Left ventricle myocardium superior (tissue), 1 donor: Measurements from ENCODE around the gene P2RY6. TPM values are rescaled to one million over a fixed set of nuclear protein-coding genes. Genes with fewer than 3 reads are reported as not detected.
A peak's percentile ranks its signal among the peaks of the same experiment; 100 is the strongest.
"Not testable (repeated sequence)": the region's sequence is repeated elsewhere in the genome, so short reads cannot be mapped to it uniquely, and the experiment has no call there.

Source experiments
- ATAC-seq: fragments of 200-7000 bp; cut with Tn5 transposase; one replicate; pipeline ENCODE4 v1.9.1; 2020; ENCODE audit warnings: mild to moderate bottlenecking, moderate library complexity
- DNase-seq: peaks from one replicate; pipeline ENCODE4 v3.0.0-alpha.2; 2020
- intact Hi-C: fragments of 100-400 bp; cut with micrococcal nuclease; formaldehyde crosslinking; loops from one replicate; pipeline ENCODE4 v1.11.0; 2022
- total RNA-seq: library from RNA; stranded (reverse); fragmentation: NEBNext Ultra II Directional; extraction: Animal tissue kit (Norgen Biotek cat#: 25700); gene quantifications from one replicate; pipeline ENCODE4 v1.2.1, GENCODE V29; 2021
- donor health status: DM: no; HTN: yes; CAD: no; lungs with severe emphysema.

P2RY6 gene
- total RNA-seq, 1 donor from 2014 or later, result 1.5 TPM

- DNase-seq, intact Hi-C loops: not testable (repeated sequence)
Observed at GRCh38 chr11:73271478-73271865, 666 bp upstream of the P2RY6 start.

DNA sequence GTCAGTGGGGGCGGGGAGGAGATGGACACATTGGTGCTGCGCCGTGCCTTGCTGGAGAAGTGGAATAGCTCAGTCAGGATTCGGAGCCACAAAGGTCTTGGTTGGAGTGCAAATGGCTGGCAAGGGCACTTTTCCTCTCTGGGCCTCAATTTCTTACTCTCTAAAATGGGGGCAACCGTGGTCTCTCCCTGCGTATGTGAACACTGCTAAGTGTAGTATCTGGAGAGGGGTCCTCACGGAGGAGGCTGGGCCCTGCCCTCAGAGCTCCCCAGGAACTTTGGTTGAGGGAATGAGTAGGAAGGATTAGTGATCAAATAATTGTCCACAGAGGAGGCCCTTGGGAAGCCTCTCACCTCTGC, 521 bp downstream of the P2RY6 start:
- DNase-seq (no peak), ATAC-seq (no peak)
- intact Hi-C loops, result no loop called here

More at GRCh38 chr11:73271478-73271865, 666 bp upstream of the P2RY6 start:
- ATAC-seq, result not testable (repeated sequence)

DNA sequence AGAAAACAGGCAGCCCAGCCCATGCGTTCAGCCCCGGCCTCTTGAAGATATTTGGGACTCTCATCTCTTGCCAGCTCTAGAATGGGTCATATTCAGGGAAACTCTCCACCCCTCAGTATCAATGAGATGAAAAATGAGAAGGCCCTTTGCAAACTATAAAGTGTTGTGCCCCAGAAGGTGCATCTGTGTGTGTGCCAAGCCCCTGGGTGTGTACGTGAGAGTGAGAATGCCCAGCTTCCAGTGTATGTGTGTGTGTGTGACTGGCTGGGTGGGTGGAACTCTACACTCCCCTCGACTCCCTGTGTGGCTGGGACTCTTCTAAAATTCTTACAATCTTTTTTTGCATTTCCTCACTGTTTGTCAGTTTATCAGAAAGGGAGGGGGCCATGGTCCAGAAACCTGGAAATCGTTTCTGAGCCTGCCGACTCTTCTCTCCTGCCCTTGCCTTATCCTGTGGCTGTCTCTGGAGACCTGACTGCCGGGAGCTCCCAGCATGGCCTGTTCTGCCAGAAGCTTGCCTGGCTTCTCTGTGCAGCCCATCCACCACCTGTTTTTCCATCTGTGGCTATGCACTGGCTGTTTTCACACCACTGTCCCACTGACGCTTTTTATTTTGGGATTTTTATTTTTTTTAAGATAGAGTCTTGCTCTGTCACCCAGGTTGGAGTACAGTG, 1.2 kb downstream of the P2RY6 start:
- intact Hi-C loops, result no loop called here
- DNase-seq, result no peak
- peak; percentile 34 for ATAC-seq

GRCh38 chr11:73274191-73274590, 2.1 kb downstream of the P2RY6 start:
- DNase-seq, intact Hi-C loops: not testable (repeated sequence)

GRCh38 chr11:73274722-73275380, 2.7 kb downstream of the P2RY6 start:
- intact Hi-C loops, result no loop called here

More at GRCh38 chr11:73274191-73274590, 2.1 kb downstream of the P2RY6 start:
- not testable (repeated sequence) for ATAC-seq

GRCh38 chr11:73275381-73275750, 3.2 kb downstream of the P2RY6 start:
- DNase-seq (no peak), ATAC-seq (no peak)
- intact Hi-C loops, result no loop called here

More at GRCh38 chr11:73274722-73275380, 2.7 kb downstream of the P2RY6 start:
- no peak for DNase-seq
- ATAC-seq, result no peak

GRCh38 chr11:73277467-73277866, 5.3 kb downstream of the P2RY6 start:
- no peak for DNase-seq
- intact Hi-C loops, result no loop called here
- ATAC-seq, result no peak

GRCh38 chr11:73280626-73281025, 8.5 kb downstream of the P2RY6 start:
- ATAC-seq (peak; percentile 75), DNase-seq (no peak)
- intact Hi-C loops, result no loop called here

- DNase-seq, result no peak
- peak; percentile 76 for ATAC-seq
- intact Hi-C loops, result no loop called here
Observed at GRCh38 chr11:73281201-73281741, 9.1 kb downstream of the P2RY6 start.

DNA sequence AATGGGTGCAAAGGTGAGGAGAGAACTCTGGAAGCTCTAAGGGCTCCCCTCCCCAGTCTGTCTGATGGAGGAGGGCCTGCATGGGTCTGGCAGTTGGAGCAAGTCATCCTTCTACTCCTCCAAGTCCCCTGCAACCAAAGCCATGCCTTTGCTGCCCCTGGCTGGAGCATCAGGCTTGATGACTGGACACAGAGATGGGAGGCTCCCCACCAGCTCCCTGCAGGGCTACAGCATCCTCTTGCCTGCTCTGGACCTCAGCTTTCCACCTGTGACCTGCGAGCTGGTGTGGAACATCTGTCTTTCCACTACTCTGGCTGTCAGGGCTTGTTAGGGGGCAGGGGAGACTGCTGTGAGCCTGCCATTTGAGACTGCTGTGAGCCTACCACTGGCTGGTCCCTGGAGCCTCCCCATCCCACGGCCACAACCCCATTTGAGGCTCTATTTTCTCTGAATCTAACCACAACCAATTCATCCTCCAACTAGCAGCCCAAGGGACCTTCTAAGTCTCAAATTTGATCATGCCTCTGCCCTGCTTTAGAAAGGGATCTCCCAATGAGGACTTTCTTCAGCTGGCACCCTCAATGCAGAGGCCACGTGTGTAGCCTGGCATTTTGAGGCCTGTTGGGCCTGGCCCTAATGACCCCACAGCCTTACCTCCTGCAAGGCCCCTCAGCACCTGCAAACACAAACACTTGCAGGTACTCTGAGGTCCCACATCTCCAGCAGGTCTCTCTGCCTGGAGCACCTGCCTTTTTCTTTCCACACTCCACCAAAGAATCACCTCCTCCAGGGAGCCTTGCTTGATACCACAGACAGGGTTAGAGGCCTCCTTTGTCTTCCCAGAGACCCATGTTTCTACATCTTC, 9.9 kb downstream of the P2RY6 start:
- DNase-seq (no peak), ATAC-seq (no peak)
- intact Hi-C loops, result no loop called here

DNA sequence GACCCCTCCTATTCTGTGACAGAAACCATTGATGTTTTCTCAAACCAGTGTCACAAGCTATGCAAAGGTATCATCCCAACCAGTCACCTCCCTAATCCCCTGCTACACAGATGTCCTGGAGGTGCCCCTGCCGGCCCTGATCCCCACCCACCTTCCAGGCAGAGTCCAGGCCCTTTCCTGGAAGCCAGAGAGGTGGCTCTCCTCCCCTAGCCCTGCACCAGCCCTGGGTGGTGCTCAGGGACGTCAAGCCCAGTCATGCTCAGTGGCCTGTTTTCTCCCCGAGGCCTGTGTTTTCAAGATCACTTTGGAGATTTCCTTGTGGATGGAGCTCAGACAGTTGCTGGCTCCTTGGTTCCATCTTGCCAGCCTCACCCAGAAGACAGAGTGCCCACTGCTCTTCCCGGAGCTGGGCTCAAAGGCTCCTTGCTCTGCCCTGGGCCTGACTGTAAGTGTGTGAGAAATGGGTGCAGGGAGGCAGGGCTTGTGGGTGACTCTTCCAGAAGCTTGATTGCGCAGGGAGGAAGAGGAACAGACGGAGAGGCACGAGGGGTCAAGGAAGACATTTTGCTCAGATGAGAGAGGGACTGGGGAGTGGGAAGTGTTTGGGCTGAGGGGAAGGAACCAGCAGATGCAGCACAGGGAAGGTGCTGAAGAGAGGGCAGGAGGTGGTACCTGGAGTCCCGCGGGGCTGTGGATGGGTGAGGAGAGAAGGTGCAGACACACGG, 11.3 kb downstream of the P2RY6 start:
- DNase-seq, result no peak
- intact Hi-C loops, result no loop called here
- ATAC-seq, result no peak

GRCh38 chr11:73284106-73284505, 12.0 kb downstream of the P2RY6 start:
- intact Hi-C loops, result no loop called here
- DNase-seq, result no peak
- ATAC-seq, result no peak

DNA sequence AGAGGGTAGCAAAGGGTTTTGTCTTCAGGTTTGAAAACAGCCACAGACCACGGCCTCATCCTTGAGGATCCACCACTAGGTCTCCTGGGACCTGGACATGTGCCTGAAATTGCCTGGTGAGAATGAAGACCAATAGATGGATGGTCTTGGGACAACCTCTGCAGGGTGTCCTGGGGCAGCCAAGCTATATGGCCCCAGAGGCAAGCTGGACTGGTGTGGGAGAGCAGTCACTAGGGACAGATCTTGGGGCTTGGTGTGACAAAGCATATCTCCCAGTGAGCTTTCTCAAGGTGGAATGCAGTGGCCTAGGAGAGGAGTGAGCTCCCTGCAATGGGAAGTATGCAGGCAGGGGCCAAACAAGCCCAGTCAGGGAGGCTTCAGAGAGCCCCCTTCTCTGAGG, 13.6 kb downstream of the P2RY6 start:
- DNase-seq (no peak), ATAC-seq (no peak)
- intact Hi-C loops, result no loop called here

- intact Hi-C loops, result no loop called here
- DNase-seq (no peak), ATAC-seq (no peak)
Observed at GRCh38 chr11:73286240-73286810, 14.2 kb downstream of the P2RY6 start.

DNA sequence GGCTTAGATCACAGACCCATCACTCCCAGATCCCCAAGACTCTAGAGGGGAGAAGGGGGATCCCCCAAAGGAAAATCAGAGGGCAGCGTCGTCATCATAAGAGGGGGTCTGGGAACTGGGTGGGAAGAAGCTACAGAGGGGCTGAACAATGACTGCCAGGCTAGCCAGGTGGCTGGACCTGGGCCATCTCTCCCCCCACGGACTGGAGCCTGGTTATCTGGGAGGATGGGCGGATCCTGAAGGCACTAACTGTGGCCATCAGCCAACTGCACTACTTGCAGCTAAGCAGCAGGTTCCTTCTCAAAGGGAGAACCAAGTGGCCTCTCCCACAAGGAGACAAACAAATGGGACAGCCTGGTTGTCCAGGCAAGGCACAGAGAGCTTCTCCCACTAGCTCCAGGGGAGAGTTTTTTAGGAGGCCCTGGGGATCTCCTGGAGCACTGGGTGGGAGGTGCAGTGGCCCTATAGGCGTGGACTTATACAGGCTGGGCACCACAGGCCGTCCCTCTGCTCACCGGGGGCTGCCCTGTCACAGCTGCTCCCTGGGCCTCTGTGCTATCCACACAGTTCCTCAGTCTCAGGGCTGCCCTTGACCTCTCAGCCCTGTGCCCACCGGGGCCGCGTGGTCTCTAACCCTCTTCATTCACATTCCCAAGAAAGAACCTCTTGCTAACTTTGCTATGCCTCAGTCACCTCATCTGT, 15.4 kb downstream of the P2RY6 start:
- DNase-seq (no peak), ATAC-seq (peak; percentile 21)
- intact Hi-C loops, result no loop called here

- intact Hi-C loops, result no loop called here
- ATAC-seq, result peak; percentile 5
Observed at GRCh38 chr11:73288192-73288872, 16.2 kb downstream of the P2RY6 start.

DNA sequence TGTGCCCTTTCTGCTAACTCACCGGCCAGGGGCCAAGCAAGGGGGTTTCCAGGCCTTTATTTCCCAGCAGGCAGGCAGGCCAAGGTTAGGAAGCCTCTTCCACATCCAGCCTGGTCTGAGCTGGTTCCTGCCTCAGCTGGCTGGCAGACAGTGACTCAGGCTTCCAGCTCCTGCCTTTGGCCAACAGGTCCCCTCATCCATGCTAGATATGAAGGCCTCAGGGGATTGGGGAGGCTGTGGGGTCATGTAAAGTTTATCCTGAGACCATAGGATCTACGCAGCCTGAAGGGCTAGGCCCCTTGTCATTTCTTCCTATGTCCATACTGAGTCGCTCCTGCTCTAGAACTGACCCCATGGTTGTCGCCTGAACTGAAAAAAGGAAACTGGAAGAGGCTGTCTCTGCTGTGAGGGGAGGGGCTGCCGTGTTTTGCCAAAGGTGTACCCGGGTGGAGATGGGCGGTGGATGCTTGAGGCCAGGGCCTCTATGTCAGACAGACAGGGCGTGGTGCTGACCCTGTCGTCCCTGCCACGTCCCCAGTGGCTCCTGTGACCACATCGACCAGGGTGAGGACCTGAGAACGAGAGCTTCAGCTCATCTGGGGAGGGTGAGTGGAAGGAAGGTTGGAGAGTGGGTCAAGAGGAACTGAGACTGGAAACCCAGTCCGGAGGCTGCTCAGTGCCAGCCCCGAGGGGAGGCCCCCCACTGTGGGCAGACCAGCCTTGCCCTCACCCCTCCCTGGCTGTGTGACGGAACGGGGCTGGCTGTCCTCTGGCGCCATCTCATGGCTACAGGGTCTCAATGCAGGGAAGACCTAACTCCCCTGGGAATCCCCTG, 17.0 kb downstream of the P2RY6 start:
- intact Hi-C loops, result no loop called here

More at GRCh38 chr11:73288192-73288872, 16.2 kb downstream of the P2RY6 start:
- no peak for DNase-seq

More for the DNA sequence above, 17.0 kb downstream of the P2RY6 start:
- ATAC-seq (peak; percentile 84), DNase-seq (peak; percentile 80)
